Activated CD8-positive, alpha-beta memory T cell treated with anti-CD3 and anti-CD28 coated beads, Interleukin-2, amount 50 U/mL, for 24 hours (primary cell): Measurements from ENCODE around the gene WDR54.
"Not testable (repeated sequence)": the region's sequence is repeated elsewhere in the genome, so short reads cannot be mapped to it uniquely, and the experiment has no call there.

ENCODE experiments used
- DNase-seq: peaks from one replicate; pipeline ENCODE4 v3.0.0-alpha.2; 2020; ENCODE audit errors: extremely low read depth

Gene WDR54

GRCh38 chr2:74406035-74406434, 15.5 kb upstream of the WDR54 start:
- no peak for DNase-seq

DNA sequence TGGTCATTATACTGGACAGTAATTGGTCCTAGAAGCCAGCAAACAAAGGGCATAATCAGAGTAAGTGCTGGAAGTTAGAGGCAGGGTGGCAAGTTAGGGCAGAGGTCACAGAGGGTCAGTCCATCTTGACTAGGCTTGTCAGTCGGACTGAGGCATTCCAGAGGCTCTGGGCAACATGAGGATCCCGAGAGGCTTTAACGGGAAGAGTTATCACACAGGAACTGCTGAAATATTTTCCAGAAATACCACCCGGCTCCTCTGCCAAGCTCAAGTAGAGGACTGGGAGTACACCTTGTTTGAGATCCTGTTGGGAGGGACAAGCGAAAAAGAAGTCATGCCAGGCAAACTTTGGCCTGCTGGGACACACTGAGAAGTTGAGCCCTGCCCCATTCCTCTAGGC, 13.8 kb upstream of the WDR54 start:
- DNase-seq, result no peak

GRCh38 chr2:74413001-74413698, 8.4 kb upstream of the WDR54 start:
- no peak for DNase-seq

DNA sequence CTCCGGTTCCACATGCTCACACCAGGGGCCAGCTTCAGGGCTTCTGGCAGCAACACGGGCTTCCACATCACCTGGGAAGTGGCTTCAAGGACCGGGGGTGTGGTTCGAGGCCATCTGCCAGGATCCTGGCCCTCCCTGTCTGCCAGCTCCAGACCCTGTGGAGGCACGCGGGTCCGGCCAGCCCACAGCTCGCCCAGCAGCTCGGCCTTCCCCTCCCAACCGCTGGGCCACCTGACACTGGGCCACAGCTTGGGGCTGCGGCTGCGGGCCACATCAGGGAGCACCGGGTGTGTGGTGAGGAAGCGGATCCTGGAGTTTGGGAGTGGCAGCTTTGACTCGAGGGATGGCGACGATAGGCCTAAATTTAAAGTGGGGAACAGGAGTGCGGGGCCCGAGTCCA, 7.1 kb upstream of the WDR54 start:
- no peak for DNase-seq

- DNase-seq, result no peak
Measured at GRCh38 chr2:74414881-74415761, 6.4 kb upstream of the WDR54 start.

- no peak for DNase-seq
Measured at GRCh38 chr2:74415762-74416395, 5.7 kb upstream of the WDR54 start.

DNA sequence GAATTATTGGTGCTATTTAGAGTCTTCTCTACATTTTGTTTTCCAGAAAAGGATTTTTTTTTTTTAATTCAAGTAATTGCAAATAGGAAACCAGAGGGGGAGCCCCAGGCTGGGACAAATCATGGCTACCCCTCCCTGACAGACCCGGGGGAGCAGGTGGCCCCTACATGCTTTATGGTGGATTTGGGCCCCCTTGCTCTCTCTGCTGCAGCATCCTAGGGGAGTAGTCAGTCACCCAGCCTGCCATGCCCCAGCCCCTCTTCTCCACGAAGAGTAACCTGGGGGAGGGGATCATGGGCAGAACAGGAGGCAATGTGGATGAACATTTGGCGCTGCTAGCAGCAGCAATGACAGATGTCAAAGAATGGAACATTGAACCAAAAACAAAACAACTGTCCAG, 4.8 kb upstream of the WDR54 start:
- no peak for DNase-seq

DNA sequence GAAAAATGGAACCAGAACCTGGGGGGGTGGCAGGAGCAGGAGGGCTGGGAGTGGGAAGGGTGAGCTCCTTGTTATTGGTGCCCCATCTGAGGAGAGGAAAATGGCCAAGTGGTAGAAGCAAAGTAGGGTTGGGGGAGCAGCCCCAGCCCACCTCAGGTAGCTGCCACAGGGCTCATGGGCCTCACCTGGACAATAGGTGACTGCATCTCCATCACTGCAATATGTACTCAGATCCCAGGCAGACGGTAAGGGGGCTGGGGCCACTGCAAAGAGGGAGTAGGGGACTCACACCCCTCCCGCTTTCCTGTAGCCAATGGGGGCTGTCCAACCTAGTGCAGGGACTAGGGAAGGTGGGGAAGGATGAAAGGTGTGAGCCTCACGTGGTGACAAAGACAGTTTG, 4.3 kb upstream of the WDR54 start:
- no peak for DNase-seq

DNA sequence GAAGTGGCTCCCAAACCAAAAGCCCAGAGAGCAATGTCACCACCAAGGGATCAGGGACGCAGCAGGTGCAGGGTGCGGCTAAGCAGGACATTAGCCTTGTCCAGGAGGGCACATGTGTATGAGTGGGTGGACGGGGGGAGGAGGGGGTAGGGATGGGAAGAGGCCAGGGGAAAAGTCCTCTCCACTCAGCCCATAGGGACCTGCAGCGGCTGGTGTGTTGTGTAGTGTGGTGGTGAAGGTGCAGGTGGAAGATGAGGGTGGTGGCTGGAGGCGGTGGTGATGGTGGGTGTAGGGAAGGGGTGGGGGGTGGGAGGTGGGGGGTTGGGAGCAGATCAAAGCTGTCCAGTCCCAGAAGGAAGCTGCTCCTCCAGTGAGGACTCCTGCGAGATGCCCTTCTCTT, 3.8 kb upstream of the WDR54 start:
- no peak for DNase-seq

DNA sequence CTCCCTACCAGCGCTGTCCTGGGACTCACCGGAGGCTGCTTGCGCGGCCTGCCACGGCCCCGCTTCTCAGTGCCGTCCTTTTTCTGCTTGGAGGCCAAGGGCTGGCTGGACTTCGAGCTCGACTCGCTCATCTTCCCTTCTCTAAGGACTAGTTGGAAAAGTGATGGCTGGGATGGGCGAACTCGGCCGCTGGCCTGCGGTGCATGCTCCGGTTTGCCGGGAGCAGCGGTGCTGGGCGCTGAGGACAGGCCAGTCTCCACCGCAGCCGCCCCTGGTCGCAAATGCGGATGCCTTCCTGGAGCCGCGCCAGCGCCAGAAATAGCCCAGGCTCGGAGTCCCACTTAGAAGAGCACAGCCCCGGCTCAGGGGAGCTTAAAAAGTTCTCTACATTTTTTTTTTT, 3.2 kb upstream of the WDR54 start:
- no peak for DNase-seq

- no peak for DNase-seq
Measured at GRCh38 chr2:74419345-74419744, 2.2 kb upstream of the WDR54 start.

DNA sequence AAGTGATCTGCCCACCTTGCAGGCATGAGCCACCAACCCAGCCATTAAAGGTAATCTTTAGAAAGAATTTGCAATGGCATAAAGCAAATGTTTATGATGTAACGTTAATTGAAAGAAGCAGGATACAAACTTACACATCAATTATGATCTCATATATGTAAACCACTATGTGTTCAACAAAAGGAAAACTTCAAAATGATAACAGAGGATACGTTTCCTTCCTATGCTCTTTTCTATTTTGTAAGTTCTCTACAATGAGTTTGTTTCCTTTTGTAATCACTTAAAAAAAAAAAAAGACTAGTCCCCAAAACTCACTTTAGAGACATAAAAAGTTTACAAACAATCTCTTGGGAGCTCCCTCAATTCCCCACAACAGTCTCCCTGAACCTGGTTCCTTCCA, 1.5 kb upstream of the WDR54 start:
- DNase-seq, result no peak

- not testable (repeated sequence) for DNase-seq
Measured at GRCh38 chr2:74420443-74421103, 957 bp upstream of the WDR54 start.

DNA sequence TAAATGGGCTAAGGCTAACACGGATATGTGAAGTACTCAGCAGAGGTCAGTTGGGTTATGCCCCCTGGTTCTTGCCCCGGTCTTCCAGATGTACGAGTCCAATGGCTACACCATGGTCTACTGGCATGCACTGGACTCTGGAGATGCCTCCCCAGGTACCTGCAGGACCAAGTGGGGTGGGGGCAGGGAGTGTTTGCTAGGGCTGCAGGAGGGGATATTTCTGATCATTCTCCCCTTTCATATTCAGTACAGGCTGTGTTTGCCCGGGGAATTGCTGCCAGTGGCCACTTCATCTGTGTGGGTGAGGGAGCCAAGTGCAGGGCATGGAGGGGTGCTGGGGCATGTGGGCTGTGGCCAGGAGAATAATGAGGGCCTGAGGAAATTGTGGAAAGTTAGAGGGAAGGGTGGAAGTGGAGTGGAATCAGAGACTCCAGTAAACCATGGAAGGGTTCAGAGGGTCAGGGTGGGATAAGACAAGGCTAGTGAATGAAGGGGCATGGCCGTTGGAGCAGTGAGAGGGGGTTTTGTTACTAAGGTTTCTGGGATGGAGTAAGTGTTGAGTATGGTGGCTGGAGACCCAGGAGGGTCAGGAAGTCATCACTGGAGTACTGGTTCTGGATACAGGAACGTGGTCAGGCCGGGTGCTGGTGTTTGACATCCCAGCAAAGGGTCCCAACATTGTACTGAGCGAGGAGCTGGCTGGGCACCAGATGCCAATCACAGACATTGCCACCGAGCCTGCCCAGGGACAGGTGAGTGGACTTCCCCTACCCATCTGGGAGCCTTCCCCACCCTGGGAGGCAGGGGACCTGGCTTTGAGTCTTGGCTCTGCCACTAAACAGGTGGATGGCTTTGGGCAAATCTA, 1.9 kb downstream of the WDR54 start:
- DNase-seq, result no peak

- DNase-seq, result no peak
Measured at GRCh38 chr2:74424139-74424992, 2.8 kb downstream of the WDR54 start.

DNA sequence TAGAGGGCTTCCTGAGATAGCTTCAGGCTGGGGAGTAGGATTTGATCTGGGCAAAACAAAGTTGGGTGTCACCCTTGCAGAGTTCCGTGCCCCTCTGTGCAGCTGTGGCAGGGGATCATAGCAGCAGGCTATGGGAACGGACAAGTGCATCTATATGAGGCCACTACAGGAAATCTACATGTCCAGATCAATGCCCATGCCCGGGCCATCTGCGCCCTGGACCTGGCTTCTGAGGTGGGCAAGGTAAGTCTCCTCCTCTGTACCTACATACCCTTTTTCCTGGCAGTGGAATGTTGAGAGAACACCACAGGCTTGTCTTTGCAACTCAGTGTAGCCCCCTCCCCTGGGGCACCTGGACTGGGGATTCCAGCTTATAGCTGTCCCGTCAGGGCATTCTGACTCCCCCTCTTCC, 3.5 kb downstream of the WDR54 start:
- no peak for DNase-seq

DNA sequence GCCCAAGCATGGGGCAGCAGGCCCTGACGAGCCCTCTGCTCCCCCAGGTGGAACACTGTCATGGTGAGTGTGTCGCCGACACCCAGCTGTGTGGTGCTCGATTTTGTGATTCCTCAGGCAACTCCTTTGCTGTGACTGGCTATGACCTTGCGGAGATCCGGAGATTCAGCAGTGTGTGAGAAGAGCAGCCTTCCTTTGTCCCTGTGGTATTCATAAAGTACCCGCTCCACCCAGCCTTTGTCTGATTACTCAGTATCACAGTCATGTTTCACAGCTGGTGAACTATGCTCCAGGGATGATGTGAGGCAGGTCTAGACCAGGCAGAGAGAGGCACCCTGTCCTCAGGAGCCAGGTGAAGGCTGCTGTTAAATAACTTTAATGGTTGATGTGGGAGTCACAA, 4.0 kb downstream of the WDR54 start:
- no peak for DNase-seq

- DNase-seq, result no peak
Measured at GRCh38 chr2:74426181-74426758, 4.7 kb downstream of the WDR54 start.

DNA sequence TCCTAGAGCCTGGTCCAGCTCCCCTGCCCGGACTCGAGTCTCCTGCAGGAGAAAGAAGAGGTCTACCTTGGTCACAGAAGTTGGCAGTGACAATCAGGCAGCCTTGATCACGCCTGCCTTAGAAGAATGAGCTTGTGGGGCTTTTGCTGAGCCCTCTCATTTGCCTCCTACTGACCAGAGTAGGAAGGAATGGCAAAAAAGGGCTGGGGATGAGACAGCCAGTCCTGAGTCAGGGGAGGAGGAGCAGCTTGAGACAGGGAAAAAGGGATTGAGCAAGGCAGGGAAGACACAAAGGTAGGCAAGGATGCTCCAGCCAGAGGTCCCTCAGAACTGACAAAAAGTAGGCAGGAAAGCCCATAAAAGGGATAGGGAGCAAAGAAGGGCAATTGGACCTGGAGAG, 6.0 kb downstream of the WDR54 start:
- DNase-seq, result no peak

DNA sequence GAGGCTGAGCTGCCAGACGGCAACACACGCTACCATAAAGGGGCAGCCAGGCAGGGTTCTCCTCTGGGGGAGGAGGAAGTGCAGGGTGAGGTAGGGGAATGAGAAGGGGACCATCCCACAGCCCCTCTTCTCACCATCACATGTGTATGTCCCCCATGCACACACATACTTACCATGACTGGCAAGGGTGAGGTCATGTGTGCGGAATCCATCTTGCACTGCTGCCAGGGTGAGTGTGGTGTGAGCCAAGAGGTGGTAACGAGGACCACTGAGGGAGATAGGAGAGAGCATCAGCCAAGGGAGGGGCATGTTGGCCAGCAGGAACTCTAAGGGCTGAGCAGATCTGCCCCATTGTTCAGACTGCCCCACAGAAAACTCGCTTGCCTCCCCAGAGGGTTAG, 7.1 kb downstream of the WDR54 start:
- DNase-seq, result no peak
